ENCODE data around the gene ABHD2. TPM values are rescaled to one million over a fixed set of nuclear protein-coding genes. Genes with fewer than 3 reads are reported as not detected.

ABHD2 gene
- 102 to 214 TPM (median 176 TPM) in 5 replicates for total RNA-seq (2022; extraction: Qiagen RNA extraction)

GRCh38 chr15:89087830-89088604 lies at the start of gene ABHD2:
Gene ABHD2 (plus strand): TSS chr15:89088456. CDS start chr15:89116328, 27,872 bp downstream.

GRCh38 chr15:89221543-89221942 lies 133.3 kb downstream of the ABHD2 start, which contains the start of gene RLBP1:
Gene RLBP1 (minus strand): TSS chr15:89221579. CDS start chr15:89218975, 2,604 bp downstream.

GRCh38 chr15:89243691-89244573 lies 155.7 kb downstream of the ABHD2 start, which contains the start of gene FANCI:
Gene FANCI (plus strand): TSS chr15:89243979. CDS start chr15:89247648, 3,669 bp downstream.

Other genes with a start within 250 kb of the ABHD2 start
- gene HAPLN3, start 192.9 kb upstream of the ABHD2 start, total RNA-seq (2022; extraction: Qiagen RNA extraction) = 19.0 to 24.8 TPM (median 23.2 TPM) in 5 replicates
- 261 to 348 TPM (median 303 TPM) in 5 replicates for gene MFGE8, start 175.1 kb upstream of the ABHD2 start, total RNA-seq (2022; extraction: Qiagen RNA extraction)
- gene RLBP1, start 133.1 kb downstream of the ABHD2 start, total RNA-seq (2022; extraction: Qiagen RNA extraction) = not detected in 5 replicates
- 50.6 to 68.4 TPM (median 60.8 TPM) in 5 replicates for gene FANCI, start 155.5 kb downstream of the ABHD2 start, total RNA-seq (2022; extraction: Qiagen RNA extraction)
- gene POLG, start 246.4 kb downstream of the ABHD2 start, total RNA-seq (2022; extraction: Qiagen RNA extraction) = 40.7 to 59.3 TPM (median 54.6 TPM) in 5 replicates